GM19351 (cell line): ENCODE measurements around the gene C6orf58.
"Not testable (repeated sequence)": the region's sequence is repeated elsewhere in the genome, so short reads cannot be mapped to it uniquely, and the experiment has no call there.

Experiments
- ATAC-seq: cut with Tn5 transposase; IDR thresholded peaks from one replicate; pipeline ENCODE4 v1.9.1; 2021; ENCODE audit warnings: mild to moderate bottlenecking, moderate library complexity; ENCODE audit not compliant: unreplicated experiment

The C6orf58 gene

GRCh38 chr6:127589135-127589534 lies 12.2 kb downstream of the C6orf58 start:
- ATAC-seq = no peak

GRCh38 chr6:127590344-127590743 lies 13.4 kb downstream of the C6orf58 start:
- no peak for ATAC-seq

- ATAC-seq = no peak
These were observed 16.0 kb downstream of the C6orf58 start for GRCh38 chr6:127592964-127593363.

- ATAC-seq = not testable (repeated sequence)
These were observed 16.5 kb downstream of the C6orf58 start for GRCh38 chr6:127593456-127593855.

GRCh38 chr6:127606131-127606562 lies 29.2 kb downstream of the C6orf58 start:
- ATAC-seq = no peak

- ATAC-seq = no peak
These were observed 31.7 kb downstream of the C6orf58 start for GRCh38 chr6:127608554-127609270.

- ATAC-seq = no peak
These were observed 41.8 kb downstream of the C6orf58 start for GRCh38 chr6:127618729-127619128.

GRCh38 chr6:127630800-127631199 lies 53.8 kb downstream of the C6orf58 start:
- no peak for ATAC-seq

- ATAC-seq = no peak
These were observed 57.2 kb downstream of the C6orf58 start for GRCh38 chr6:127634178-127634577.

GRCh38 chr6:127635091-127635490 lies 58.1 kb downstream of the C6orf58 start:
- ATAC-seq = no peak

GRCh38 chr6:127637830-127638409 lies 60.9 kb downstream of the C6orf58 start:
- no peak for ATAC-seq
